Motor neuron (in vitro differentiated cells): ENCODE data around the gene SLC38A6. TPM values are rescaled to one million over a fixed set of nuclear protein-coding genes. Genes with fewer than 3 reads are reported as not detected.

ENCODE experiments used
- total RNA-seq, 8 experiments: library from RNA; unstranded; fragments of 300-600 nt; gene quantifications; 2 replicates each; pipeline versions ENCODE4 v1.2.3 to v1.2.4, GENCODE V29; 2022

The SLC38A6 gene
- total RNA-seq, 8 experiments from 2014 or later = 6.6 to 52.5 (median 23.1) TPM

Other genes starting within 250 kb of the SLC38A6 start
- 10 to 100 TPM; 37.0 to 69.2 (median 47.1) TPM for gene MNAT1, start 246.5 kb upstream of the SLC38A6 start, total RNA-seq
- 10 to 100 TPM in 5 of 8 experiments, 1 to 10 TPM in 3; 7.9 to 21.2 (median 12.3) TPM for gene TRMT5, start 166 bp upstream of the SLC38A6 start, total RNA-seq